IMR-90 (cell line): Measurements from ENCODE around the gene CCDC74B. TPM values are rescaled to one million over a fixed set of nuclear protein-coding genes. Genes with fewer than 3 reads are reported as not detected.
"Not testable (repeated sequence)": the region's sequence is repeated elsewhere in the genome, so short reads cannot be mapped to it uniquely, and the experiment has no call there.

Source experiments
- ATAC-seq: fragments of 200-7000 bp; cut with Tn5 transposase; 2 replicates; pipeline ENCODE4 v1.9.1; 2020; ENCODE audit warnings: low read depth, mild to moderate bottlenecking, moderate library complexity
- BruUV-seq: library from RNA; stranded (reverse); fragments of 400-500 nt; replicated peaks from 2 replicates; lab custom pipeline; 2021; lab: Mats Ljungman, UMichigan
- CTCF ChIA-PET: fragments of 300-600 bp; formaldehyde crosslinking; extraction: SDS; loops from one replicate; lab custom pipeline; 2021; ENCODE audit warnings: antibody characterized with exemption; lab: Yijun Ruan, JAX
- POLR2A ChIA-PET: fragments of 300-600 bp; sonication (Branson Sonifier 250); formaldehyde crosslinking; loops from one replicate; lab custom pipeline; 2022; ENCODE audit warnings: antibody characterized with exemption; ENCODE audit not compliant: unreplicated experiment; lab: Charles Lee
- DNase-seq: peaks from one replicate; pipeline ENCODE4 v3.0.0; 2013
- H2AFZ ChIP-seq: replicated peaks from 2 replicates; pipeline ENCODE3; 2013; ENCODE audit warnings: low read length, mild to moderate bottlenecking; ENCODE audit not compliant: poor library complexity
- H2AK5ac ChIP-seq: 2 replicates; pipeline ENCODE4 v1.6.1; 2013; ENCODE audit warnings: low read depth, low read length, inconsistent platforms
- H2AK9ac ChIP-seq: replicated peaks from 2 replicates; pipeline ENCODE3; 2013; ENCODE audit warnings: mild to moderate bottlenecking, low read depth, low read length, moderate library complexity; ENCODE audit not compliant: poor library complexity
- H2BK120ac ChIP-seq: 2 replicates; pipeline ENCODE4 v1.6.1; 2013; ENCODE audit warnings: low read depth, low read length, inconsistent platforms
- H2BK15ac ChIP-seq: 3 replicates; pipeline ENCODE4 v1.6.1; 2013; ENCODE audit warnings: low read depth, low read length, inconsistent platforms
- H2BK20ac ChIP-seq: 2 replicates; pipeline ENCODE4 v1.6.1; 2013; ENCODE audit warnings: low read depth, mild to moderate bottlenecking, inconsistent platforms, low read length, moderate library complexity
- H2BK5ac ChIP-seq: 2 replicates; pipeline ENCODE4 v1.6.1; 2013; ENCODE audit warnings: mild to moderate bottlenecking, low read depth, low read length, inconsistent platforms; ENCODE audit not compliant: poor library complexity, severe bottlenecking
- H3K14ac ChIP-seq: replicated peaks from 2 replicates; pipeline ENCODE4 v1.6.1; 2013; ENCODE audit warnings: low read depth, low read length, inconsistent platforms
- H3K18ac ChIP-seq: 2 replicates; pipeline ENCODE4 v1.6.1; 2013; ENCODE audit warnings: low read depth, low read length, control low read depth
- H3K23ac ChIP-seq: 2 replicates; pipeline ENCODE4 v1.6.1; 2013; ENCODE audit warnings: low read depth, low read length, inconsistent platforms
- H3K27ac ChIP-seq: 2 replicates; pipeline ENCODE4 v1.5.1; 2013; ENCODE audit warnings: mild to moderate bottlenecking, control low read depth, low read length; ENCODE audit not compliant: insufficient read depth
- H3K27me3 ChIP-seq: 2 replicates; pipeline ENCODE4 v1.6.1; 2013; ENCODE audit warnings: low read length; ENCODE audit not compliant: control insufficient read depth, insufficient read depth
- H3K36me3 ChIP-seq: 2 replicates; pipeline ENCODE4 v1.6.1; 2013; ENCODE audit warnings: low read length, mixed read lengths; ENCODE audit not compliant: control insufficient read depth, insufficient read depth
- H3K4ac ChIP-seq: 2 replicates; pipeline ENCODE4 v1.6.1; 2013; ENCODE audit warnings: low read depth, low read length, inconsistent platforms
- H3K4me1 ChIP-seq: 2 replicates; pipeline ENCODE4 v1.6.1; 2013; ENCODE audit warnings: low read length, mixed read lengths; ENCODE audit not compliant: control insufficient read depth, insufficient read depth
- H3K4me2 ChIP-seq: 2 replicates; pipeline ENCODE4 v1.6.1; 2013; ENCODE audit warnings: low read depth, mild to moderate bottlenecking, control low read depth, low read length, moderate library complexity
- H3K4me3 ChIP-seq: 2 replicates; pipeline ENCODE4 v1.5.1; 2013; ENCODE audit warnings: low read depth, mild to moderate bottlenecking, control low read depth, low read length, moderate library complexity; ENCODE audit not compliant: insufficient read depth
- H3K56ac ChIP-seq: 2 replicates; pipeline ENCODE4 v1.6.1; 2013; ENCODE audit warnings: low read length, inconsistent platforms; ENCODE audit not compliant: insufficient read depth; ENCODE audit errors: extremely low read depth
- H3K79me1 ChIP-seq, 2 experiments: 2 replicates each; pipeline ENCODE4 v1.6.1; 2013; ENCODE audit warnings: low read length in 2 of 2, inconsistent platforms in 1 of 2, low read depth in 1 of 2
- H3K9ac ChIP-seq: 2 replicates; pipeline ENCODE4 v1.6.1; 2013; ENCODE audit warnings: low read depth, low read length, control low read depth
- H3K9me1 ChIP-seq: 2 replicates; pipeline ENCODE4 v1.6.1; 2013; ENCODE audit warnings: low read length, inconsistent platforms; ENCODE audit not compliant: insufficient read depth
- H3K9me3 ChIP-seq: 2 replicates; pipeline ENCODE4 v1.6.1; 2013; ENCODE audit warnings: low read length; ENCODE audit not compliant: control insufficient read depth, insufficient read depth
- H4K20me1 ChIP-seq: 2 replicates; pipeline ENCODE4 v1.6.1; 2013; ENCODE audit warnings: low read length, inconsistent platforms; ENCODE audit not compliant: insufficient read depth
- H4K5ac ChIP-seq: 2 replicates; pipeline ENCODE4 v1.6.1; 2013; ENCODE audit warnings: mild to moderate bottlenecking, low read depth, low read length, control low read depth
- H4K8ac ChIP-seq, 2 experiments: 2 replicates each; pipeline ENCODE4 v1.6.1; 2013; ENCODE audit warnings: low read depth in 2 of 2, low read length in 2 of 2, control low read depth in 1 of 2, inconsistent platforms in 1 of 2
- H4K91ac ChIP-seq: 2 replicates; pipeline ENCODE4 v1.6.1; 2013; ENCODE audit warnings: low read depth, low read length, inconsistent platforms; ENCODE audit not compliant: insufficient read depth
- WGBS, 2 experiments: methylation state at CpG; one replicate each; pipeline versions ENCODE4 v1.1.5 to v1.1.7; 2013; ENCODE audit warnings: missing lambda C conversion rate in 2 of 2; ENCODE audit not compliant: insufficient read length in 1 of 2; ENCODE audit errors: extremely low coverage in 2 of 2; 5-methylcytosine and 5-hydroxymethylcytosine counted together
- dilution Hi-C: fragments of 300-500 bp; cut with HindIII; formaldehyde crosslinking; loops from one replicate; pipeline ENCODE4 v1.14.3; 2018; ENCODE audit warnings: low sequenced_read_pairs; ENCODE audit not compliant: unreplicated experiment
- in situ Hi-C: fragments of 300-500 bp; cut with MboI; formaldehyde crosslinking; loops from 3 replicates; pipeline ENCODE4 v1.14.3; 2019; ENCODE audit warnings: low sequenced_read_pairs, inconsistent platforms, mixed read lengths
- intact Hi-C: fragments of 100-400 bp; cut with micrococcal nuclease; formaldehyde crosslinking; loops from 2 replicates; pipeline ENCODE4 v1.10.0; 2022
- polyA plus RNA-seq, 3 experiments: library from polyadenylated mRNA; depleted of rRNA; stranded (reverse); fragments of >200 nt; gene quantifications; 2 replicates each; pipeline ENCODE4 v1.2.3, GENCODE V29; 2012; ENCODE audit warnings: low replicate concordance in 1 of 3
- total RNA-seq: library from RNA; depleted of rRNA; stranded (reverse); fragments of >200 nt; gene quantifications from 2 replicates; pipeline ENCODE4 v1.2.3, GENCODE V29; 2012

CCDC74B gene
- total and polyA plus RNA-seq, 2 of the 4 experiments (the other 2 are of a cell fraction): 3.9 to 8.4 TPM

DNA sequence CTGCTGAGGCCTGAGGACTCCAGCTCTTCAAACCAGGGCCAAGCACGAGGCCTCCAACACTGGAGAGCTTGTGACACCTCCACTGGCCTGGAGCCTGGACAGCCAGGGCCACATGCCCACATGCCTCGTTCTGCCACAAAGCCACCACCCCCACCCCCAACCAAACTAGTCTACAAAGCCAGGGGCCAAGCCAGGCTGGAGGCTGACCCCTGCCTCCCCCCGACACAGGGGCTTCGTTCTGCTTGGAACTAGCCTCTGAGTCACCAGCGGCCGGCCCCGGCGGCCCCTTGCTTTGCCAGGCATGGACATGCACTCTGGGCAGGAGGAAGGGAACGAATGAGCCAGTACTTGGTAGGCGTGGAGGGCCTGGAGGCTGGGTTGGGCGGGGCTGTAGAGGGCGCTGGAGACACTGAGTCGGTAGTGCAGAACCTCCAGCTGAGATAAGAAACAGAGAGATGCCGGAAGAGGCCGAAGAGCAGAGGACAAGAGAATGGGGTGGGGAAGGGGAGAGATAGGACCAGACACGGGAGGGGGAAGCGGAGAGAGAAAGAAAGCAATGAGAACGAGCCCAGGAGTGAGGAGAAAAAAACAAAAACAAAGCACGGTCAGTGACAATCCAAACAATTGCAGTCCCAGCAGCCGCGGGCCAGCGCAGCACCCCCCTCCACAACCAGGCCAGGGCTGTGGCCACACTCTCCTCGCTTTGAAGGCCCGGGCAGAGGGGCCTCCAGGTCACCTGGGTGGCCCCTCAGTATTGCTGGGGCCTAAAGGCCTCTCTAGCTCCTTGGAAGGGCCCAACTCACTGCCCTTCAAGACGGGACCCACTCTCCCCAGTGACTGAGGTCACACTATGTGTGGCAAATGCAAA is 16.2 kb upstream of the CCDC74B start:
- dilution Hi-C loops, POLR2A ChIA-PET: not testable (repeated sequence)

More for the DNA sequence above, 16.2 kb upstream of the CCDC74B start:
- in situ Hi-C loops: loop anchor here (25.0 kb wide), 1 partner anchor 1351 kb away; no protein-coding TSS in a partner anchor
- ATAC-seq: peak; percentile 30; the same call in 1 of the 2 replicates
- 80% methylated on average over 1 of the region's 25 CpGs; no CpG with 5 or more reads in 1 of the 2 experiments for WGBS, 2 experiments
- H3K4me1 ChIP-seq, H3K4me2 ChIP-seq, H4K8ac ChIP-seq, intact Hi-C loops, H3K9ac ChIP-seq, H3K14ac ChIP-seq, H3K79me1 ChIP-seq, H4K5ac ChIP-seq, H3K18ac ChIP-seq, H2BK15ac ChIP-seq, H2BK120ac ChIP-seq, H4K20me1 ChIP-seq, CTCF ChIA-PET, H3K27ac ChIP-seq, H2BK20ac ChIP-seq, H3K4me3 ChIP-seq, H2AK5ac ChIP-seq, H2BK5ac ChIP-seq, H3K9me3 ChIP-seq, H2AK9ac ChIP-seq, H3K4ac ChIP-seq, DNase-seq, H3K23ac ChIP-seq, BruUV-seq, H4K91ac ChIP-seq, H3K27me3 ChIP-seq, H3K56ac ChIP-seq, H2AFZ ChIP-seq, H3K9me1 ChIP-seq: not testable (repeated sequence)
- H3K36me3 ChIP-seq: peaks cover 34% of the 10 kb centered on the region
